ENCODE results near the gene POU2F1. TPM values are rescaled to one million over a fixed set of nuclear protein-coding genes. Genes with fewer than 3 reads are reported as not detected.

POU2F1 gene
- 4.6 and 5.3 TPM in 2 replicates for total RNA-seq

GRCh38 chr1:167220537-167221125, at the start of gene POU2F1:
TSS of gene POU2F1 (plus strand) at chr1:167220886. CDS start at chr1:167220898, 12 bp downstream.

Other genes with a start within 250 kb of the POU2F1 start
- gene ILDR2, start 245.3 kb upstream of the POU2F1 start, total RNA-seq, result 0.11 TPM in 1 of 2 replicates, not detected in the other
- not detected in 2 replicates for gene MAEL, start 231.6 kb upstream of the POU2F1 start, total RNA-seq
- not detected in 2 replicates for gene GPA33, start 130.5 kb upstream of the POU2F1 start, total RNA-seq
- gene STYXL2, start 126.8 kb upstream of the POU2F1 start, total RNA-seq, result not detected in 2 replicates

Data from uterine smooth muscle cell (primary cell).